ENCODE results near the gene PTGR1. TPM values are rescaled to one million over a fixed set of nuclear protein-coding genes. Genes with fewer than 3 reads are reported as not detected.
A peak's percentile ranks its signal among the peaks of the same experiment; 100 is the strongest.

Gene PTGR1
- total RNA-seq, 1 experiment from 2014 or later, result not detected

- Histone ChIP-seq H3K4me1 (ENCODE audit: low read length) (no peaks in the 10 kb centered on the region), H2AFZ (ENCODE audit: low read length) (0 out of 2 replicates have a peak overlapping the region, but pooled peaks have one; percentile 48), H3K27me3 (ENCODE audit: low read length) (no peaks in the 10 kb centered on the region), H3K9me3 (ENCODE audit: low read length) (no peaks in the 10 kb centered on the region), H3K9me2 (replicated peaks; ENCODE audit: insufficient read depth, low read length) (no peaks in the 10 kb centered on the region), H4K20me1 (ENCODE audit: insufficient read depth, low read depth, low read length) (no peaks in the 10 kb centered on the region), H3K9ac (ENCODE audit: low read length) (no peak overlapping the region), H3K4me3 (ENCODE audit: low read length) (no peak overlapping the region), H3K4me2 (ENCODE audit: low read depth, low read length, poor library complexity, severe bottlenecking) (no peak overlapping the region), H3K36me3 (ENCODE audit: insufficient read depth, low read length) (no peaks in the 10 kb centered on the region), H3K79me2 (ENCODE audit: low read length) (no peaks in the 10 kb centered on the region), H3K27ac (ENCODE audit: low read length) (no peak overlapping the region)
- DNase-seq, result peak; percentile 46
Measured at GRCh38 chr9:111516061-111516465, 83.4 kb downstream of the PTGR1 start.

GRCh38 chr9:111514967-111515366, 84.5 kb downstream of the PTGR1 start:
- Histone ChIP-seq H3K79me2 (ENCODE audit: low read length) (no peaks in the 10 kb centered on the region), H3K27me3 (ENCODE audit: low read length) (no peaks in the 10 kb centered on the region)
- DNase-seq, result no peak

More at GRCh38 chr9:111514967-111515366, 84.5 kb downstream of the PTGR1 start:
- Histone ChIP-seq H3K4me2 (ENCODE audit: low read depth, low read length, poor library complexity, severe bottlenecking) (no peak overlapping the region), H3K9ac (ENCODE audit: low read length) (no peak overlapping the region), H3K27ac (ENCODE audit: low read length) (no peak overlapping the region), H4K20me1 (ENCODE audit: insufficient read depth, low read depth, low read length) (no peaks in the 10 kb centered on the region), H3K9me3 (ENCODE audit: low read length) (no peaks in the 10 kb centered on the region), H3K9me2 (replicated peaks; ENCODE audit: insufficient read depth, low read length) (no peaks in the 10 kb centered on the region), H3K36me3 (ENCODE audit: insufficient read depth, low read length) (no peaks in the 10 kb centered on the region), H3K4me1 (ENCODE audit: low read length) (no peaks in the 10 kb centered on the region), H3K4me3 (ENCODE audit: low read length) (no peak overlapping the region), H2AFZ (ENCODE audit: low read length) (no peak overlapping the region)

Other genes with a start within 250 kb of the PTGR1 start
- 62.8 and 142 TPM in 2 replicates for gene ECPAS, start 115.3 kb downstream of the PTGR1 start, total RNA-seq (2014; rRNA removed; shearing (Covaris generic); ENCODE audit: low replicate concordance)
- gene ZNF483, start 74.5 kb downstream of the PTGR1 start, total RNA-seq (2014; rRNA removed; shearing (Covaris generic); ENCODE audit: low replicate concordance), result 0.04 and 0.19 TPM in 2 replicates
- gene DNAJC25, start 31.7 kb upstream of the PTGR1 start, total RNA-seq (2014; rRNA removed; shearing (Covaris generic); ENCODE audit: low replicate concordance), result 8.7 and 10.2 TPM in 2 replicates
- 22.6 and 46.0 TPM in 2 replicates for gene GNG10, start 62.0 kb upstream of the PTGR1 start, total RNA-seq (2014; rRNA removed; shearing (Covaris generic); ENCODE audit: low replicate concordance)
- not detected in 2 replicates for gene SHOC1, start 195.3 kb upstream of the PTGR1 start, total RNA-seq (2014; rRNA removed; shearing (Covaris generic); ENCODE audit: low replicate concordance)

Measured in Karpas-422 (cell line).